GM12874 (cell line): ENCODE data around the gene MYL3.

Experiments used
- TF ChIP-seq, protein P1 (sequence below): IDR thresholded peaks from 2 replicates; pipeline ENCODE4 v1.5.1; 2011; ENCODE audit warnings: low read depth, mild to moderate bottlenecking, control low read depth, low read length, moderate library complexity; ENCODE audit not compliant: insufficient read depth

The MYL3 gene

DNA sequence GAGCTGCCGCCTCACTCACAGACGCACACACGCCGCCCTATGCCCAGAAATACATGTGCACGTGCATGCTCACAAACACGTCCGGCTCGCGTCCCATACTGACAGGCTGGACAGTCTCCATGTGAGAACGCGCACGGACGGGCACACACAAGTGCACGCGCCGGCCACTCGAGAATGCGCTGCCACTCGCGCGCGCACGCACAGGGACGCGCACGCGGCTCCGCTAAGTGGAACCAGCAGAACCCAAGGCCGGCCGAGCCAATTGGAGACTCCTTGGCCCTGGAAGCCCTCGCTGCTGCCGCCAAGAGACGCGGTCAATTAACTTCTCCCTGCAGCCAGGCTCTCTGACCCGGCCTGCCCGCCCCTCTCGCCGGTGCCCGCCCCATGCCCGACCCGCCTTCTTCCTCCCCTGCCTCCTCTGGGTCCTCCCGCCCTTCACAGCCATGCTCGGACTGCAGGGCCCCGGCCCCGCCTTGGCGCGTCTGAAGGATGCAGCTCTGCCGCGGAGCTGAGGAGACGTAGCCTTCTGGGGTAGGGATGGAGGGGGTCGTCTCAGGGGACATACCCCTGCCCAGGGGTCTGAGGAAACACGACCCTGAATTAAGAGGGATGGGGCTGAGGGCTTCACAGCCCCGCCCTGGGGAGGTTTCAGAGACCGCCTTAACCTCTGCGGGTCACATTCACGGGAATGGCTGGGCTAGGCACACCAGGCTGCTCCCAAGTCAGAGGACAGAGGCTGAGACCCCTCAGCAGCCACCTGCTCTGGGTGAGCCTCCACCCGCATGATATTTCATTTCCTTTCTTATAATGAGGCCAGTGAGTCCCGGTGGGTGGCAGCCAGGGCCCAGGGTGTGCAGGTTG lies 29.3 kb upstream of the MYL3 start:
- TF ChIP-seq, protein P1, sequence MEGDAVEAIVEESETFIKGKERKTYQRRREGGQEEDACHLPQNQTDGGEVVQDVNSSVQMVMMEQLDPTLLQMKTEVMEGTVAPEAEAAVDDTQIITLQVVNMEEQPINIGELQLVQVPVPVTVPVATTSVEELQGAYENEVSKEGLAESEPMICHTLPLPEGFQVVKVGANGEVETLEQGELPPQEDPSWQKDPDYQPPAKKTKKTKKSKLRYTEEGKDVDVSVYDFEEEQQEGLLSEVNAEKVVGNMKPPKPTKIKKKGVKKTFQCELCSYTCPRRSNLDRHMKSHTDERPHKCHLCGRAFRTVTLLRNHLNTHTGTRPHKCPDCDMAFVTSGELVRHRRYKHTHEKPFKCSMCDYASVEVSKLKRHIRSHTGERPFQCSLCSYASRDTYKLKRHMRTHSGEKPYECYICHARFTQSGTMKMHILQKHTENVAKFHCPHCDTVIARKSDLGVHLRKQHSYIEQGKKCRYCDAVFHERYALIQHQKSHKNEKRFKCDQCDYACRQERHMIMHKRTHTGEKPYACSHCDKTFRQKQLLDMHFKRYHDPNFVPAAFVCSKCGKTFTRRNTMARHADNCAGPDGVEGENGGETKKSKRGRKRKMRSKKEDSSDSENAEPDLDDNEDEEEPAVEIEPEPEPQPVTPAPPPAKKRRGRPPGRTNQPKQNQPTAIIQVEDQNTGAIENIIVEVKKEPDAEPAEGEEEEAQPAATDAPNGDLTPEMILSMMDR = no peak

DNA sequence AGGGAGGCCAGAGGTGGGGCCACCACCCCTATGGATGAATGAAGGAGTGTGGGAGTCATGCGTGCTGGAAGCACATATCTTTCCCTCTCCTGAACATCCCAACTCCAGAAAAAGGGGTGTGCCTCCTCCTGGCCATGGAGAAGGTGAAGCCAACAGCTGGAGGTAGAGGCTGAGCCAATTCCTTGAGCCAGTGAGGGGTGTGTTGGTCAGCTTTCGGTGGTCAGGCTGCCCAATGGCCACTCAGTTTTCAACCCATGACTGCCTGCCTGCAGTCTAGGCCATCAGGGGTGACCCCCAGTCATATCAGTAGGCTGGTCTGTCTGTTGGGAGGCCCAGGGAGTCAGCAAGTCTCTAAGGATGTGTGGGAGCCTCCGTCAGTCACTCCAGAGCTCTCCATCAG lies 27.9 kb upstream of the MYL3 start:
- TF ChIP-seq, protein P1 = no peak

DNA sequence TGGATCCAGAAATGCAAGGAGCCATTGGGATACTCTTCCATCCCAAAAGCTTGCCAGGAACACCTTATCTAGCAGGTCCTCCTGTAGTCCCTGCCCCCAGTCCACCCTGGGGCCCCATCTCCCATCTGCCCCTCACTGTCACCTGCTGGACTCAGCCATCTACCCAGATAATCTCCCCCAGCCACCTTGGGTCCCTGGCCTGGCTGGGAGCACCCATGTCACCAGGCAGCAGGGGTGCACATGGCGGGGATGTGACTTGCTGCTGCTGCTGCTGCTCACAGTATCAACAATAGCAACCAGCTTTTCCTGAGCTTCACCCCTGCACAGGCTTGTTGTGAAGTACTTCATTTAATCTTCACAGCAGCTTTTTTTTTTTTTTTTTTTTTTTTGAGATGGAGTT lies 26.9 kb upstream of the MYL3 start:
- TF ChIP-seq, protein P1 = no peak

DNA sequence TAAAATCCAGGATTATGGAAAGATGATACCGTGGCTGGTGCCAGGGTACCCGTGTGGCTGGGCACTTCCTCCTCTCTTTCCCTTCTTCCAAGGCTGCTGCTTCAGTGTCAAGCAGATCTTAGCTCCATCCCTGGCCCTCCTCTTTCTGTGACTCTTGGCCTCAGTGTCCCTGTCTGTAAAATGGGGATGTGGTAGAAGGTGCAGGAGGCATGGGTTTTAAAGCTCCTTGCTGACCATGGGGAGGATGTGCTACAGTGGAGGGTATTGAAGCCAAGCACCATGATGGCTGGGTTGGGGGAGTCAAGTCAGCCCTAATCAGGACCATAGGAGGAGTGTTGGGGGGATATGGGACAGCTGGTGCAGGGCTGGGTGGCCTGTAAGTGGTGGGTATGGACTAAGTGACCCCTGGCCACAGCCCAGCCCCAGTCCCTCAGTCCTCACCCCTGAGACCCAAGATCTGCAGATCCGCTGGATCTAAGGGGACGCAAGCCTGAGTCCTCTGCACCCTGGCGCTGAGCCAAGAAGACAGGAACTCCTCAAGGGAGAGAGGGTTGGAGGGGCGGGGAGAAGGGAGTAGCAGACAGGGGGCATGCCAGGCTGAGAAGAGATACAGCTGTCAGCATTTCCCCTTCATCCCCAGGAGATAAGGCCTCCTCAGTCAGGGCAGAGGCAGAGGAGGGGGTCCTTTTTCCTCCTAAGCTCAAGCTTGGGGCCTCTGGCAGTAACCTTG lies 26.3 kb upstream of the MYL3 start:
- TF ChIP-seq, protein P1 = no peak

DNA sequence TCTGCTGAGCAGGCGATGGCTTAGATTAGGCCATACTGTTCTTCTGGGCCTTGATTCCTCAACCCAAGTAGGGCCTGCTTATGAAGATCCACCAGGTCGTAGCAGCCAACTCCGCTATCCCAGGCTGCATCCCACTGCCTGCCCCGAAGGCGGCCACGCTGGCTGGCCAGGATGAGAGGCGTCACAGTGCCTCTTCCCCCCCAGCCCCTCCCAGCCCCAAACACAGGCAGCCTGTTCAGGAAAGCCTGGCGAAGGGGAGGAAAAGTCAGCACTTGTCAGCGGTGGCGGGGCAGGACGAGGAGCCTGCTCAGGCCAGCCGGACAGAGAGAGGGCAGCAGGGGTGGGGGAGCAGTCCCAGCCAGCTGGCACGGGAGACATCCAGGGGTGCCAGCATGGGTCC lies 25.5 kb upstream of the MYL3 start:
- TF ChIP-seq, protein P1 = no peak

DNA sequence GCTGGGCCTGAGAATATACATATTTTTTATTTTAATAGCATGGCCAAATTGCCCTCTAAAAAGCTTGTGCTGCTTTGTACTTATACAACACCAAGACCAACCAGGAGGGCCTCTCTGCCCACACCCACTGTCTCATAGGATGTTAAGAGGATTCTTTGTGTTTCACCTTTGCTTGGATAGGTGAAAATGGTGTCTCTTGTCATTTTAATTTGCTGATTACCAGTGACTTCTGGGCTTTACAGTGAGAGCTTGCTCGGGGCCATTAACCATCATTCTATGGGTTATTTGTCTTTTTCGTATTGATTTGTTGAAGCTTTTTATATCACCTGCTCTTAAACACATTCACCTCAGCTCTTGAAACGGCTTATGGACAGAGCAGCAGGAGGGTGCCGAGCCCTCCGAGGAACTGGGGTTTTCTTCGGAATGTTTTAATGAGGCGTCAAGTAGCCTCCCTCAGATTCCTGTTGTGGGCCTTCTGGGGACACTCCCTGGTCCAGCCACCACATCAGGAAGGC lies 24.8 kb upstream of the MYL3 start:
- TF ChIP-seq, protein P1 = no peak

DNA sequence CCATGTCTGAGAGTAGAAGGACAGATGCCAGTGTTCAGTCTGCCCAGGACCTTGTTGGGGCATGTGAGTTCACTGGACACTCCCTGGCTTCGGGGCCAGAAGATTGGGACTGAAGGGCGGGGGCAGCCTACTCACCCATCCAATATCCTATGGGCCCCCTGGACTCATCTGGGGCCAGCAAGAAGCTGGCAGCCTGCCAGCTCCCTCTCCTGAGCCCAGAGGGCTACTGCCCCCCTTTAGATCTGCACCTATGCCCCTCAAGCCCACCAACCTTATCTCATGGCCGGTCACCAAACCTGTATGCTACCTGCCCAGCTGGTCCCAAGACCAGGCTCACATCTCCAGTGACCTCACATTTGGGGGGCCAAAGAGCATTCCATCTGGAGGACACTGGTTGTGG lies 22.4 kb upstream of the MYL3 start:
- TF ChIP-seq, protein P1 = no peak
